Upper lobe of right lung (tissue), 1 donor: Measurements from ENCODE around the gene GNG10. TPM values are rescaled to one million over a fixed set of nuclear protein-coding genes. Genes with fewer than 3 reads are reported as not detected.

ENCODE experiments used
- ATAC-seq: fragments of 200-7000 bp; cut with Tn5 transposase; one replicate; pipeline ENCODE4 v1.9.1; 2020; ENCODE audit warnings: mild to moderate bottlenecking, moderate library complexity
- DNase-seq: peaks from one replicate; pipeline ENCODE4 v3.0.0-alpha.2; 2020
- H3K27ac ChIP-seq: fragments of 200-600 bp; one replicate; pipeline ENCODE4 v1.8.0; 2022
- H3K27me3 ChIP-seq: fragments of 200-600 bp; one replicate; pipeline ENCODE4 v1.8.0; 2022; ENCODE audit warnings: mild to moderate bottlenecking
- H3K36me3 ChIP-seq: fragments of 200-600 bp; one replicate; pipeline ENCODE4 v1.8.0; 2022
- H3K4me1 ChIP-seq: fragments of 200-600 bp; one replicate; pipeline ENCODE4 v1.8.0; 2022
- H3K4me3 ChIP-seq: fragments of 200-600 bp; one replicate; pipeline ENCODE4 v1.8.0; 2022; ENCODE audit warnings: mild to moderate bottlenecking
- H3K9me3 ChIP-seq: fragments of 200-600 bp; one replicate; pipeline ENCODE4 v1.8.0; 2022
- intact Hi-C: fragments of 100-400 bp; cut with DNase I; formaldehyde crosslinking; loops from one replicate; pipeline ENCODE4 v1.11.0; 2022
- total RNA-seq: library from RNA; stranded (reverse); fragmentation: NEBNext Ultra II Directional; extraction: Animal tissue kit (Norgen Biotek cat#: 25700); gene quantifications from one replicate; pipeline ENCODE4 v1.2.1, GENCODE V29; 2021
- TF ChIP-seq, protein P1 (sequence below): fragments of 200-600 bp; IDR thresholded peaks from one replicate; pipeline ENCODE4 v1.8.0; 2022; ENCODE audit warnings: antibody characterized with exemption
- donor health status: DM: no; HTN: yes; CAD: no; lungs with severe emphysema.

Gene GNG10
- total RNA-seq, 1 donor from 2014 or later: 33.4 TPM

DNA sequence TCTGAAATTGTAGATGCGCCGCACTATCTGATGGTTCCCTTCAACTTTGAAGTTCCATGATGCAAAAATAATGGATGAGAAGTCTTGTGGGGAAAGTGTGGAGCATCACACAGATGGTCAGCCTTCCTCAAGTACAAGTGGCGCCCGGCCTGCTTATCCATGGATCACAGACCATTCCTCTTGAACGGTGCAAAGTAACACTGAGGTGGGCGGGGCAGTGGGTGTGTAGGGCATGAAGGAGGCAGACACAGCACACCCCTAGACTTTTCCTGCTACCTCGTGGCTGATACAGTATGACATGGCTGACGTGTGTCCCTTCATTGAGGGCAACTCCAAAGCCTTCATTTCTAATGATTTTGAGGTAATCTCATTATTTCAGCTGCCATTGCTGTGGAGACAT, 2.5 kb upstream of the GNG10 start:
- TF ChIP-seq, protein P1, sequence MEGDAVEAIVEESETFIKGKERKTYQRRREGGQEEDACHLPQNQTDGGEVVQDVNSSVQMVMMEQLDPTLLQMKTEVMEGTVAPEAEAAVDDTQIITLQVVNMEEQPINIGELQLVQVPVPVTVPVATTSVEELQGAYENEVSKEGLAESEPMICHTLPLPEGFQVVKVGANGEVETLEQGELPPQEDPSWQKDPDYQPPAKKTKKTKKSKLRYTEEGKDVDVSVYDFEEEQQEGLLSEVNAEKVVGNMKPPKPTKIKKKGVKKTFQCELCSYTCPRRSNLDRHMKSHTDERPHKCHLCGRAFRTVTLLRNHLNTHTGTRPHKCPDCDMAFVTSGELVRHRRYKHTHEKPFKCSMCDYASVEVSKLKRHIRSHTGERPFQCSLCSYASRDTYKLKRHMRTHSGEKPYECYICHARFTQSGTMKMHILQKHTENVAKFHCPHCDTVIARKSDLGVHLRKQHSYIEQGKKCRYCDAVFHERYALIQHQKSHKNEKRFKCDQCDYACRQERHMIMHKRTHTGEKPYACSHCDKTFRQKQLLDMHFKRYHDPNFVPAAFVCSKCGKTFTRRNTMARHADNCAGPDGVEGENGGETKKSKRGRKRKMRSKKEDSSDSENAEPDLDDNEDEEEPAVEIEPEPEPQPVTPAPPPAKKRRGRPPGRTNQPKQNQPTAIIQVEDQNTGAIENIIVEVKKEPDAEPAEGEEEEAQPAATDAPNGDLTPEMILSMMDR: no peak
- intact Hi-C loops: no loop called here
- H3K4me3 ChIP-seq: no peak overlapping the region
- no peaks in the 10 kb centered on the region for H3K9me3 ChIP-seq
- no peak overlapping the region for H3K27ac ChIP-seq
- DNase-seq (no peak), ATAC-seq (no peak)
- peaks cover 11% of the 10 kb centered on the region for H3K4me1 ChIP-seq
- H3K36me3 ChIP-seq: peaks cover 5% of the 10 kb centered on the region
- H3K27me3 ChIP-seq: no peaks in the 10 kb centered on the region

DNA sequence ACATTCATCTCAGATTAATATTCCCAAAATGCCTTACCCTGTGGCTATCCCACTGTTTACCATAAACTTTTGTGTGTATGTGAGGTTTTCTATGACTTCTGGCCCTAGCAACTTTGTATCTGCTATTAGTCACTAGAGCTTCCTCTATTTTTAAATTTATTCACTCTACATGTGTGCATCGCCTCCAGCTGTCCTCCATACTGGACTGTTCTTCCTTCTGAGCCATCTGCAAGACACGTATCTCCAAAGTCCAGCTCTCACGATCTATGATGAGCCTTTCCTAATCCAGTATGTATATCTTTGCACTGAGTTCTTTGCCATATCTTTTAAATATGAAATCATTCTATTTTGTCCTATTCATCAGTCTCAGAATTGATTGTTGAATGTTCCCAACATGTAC, 1.7 kb upstream of the GNG10 start:
- ATAC-seq (no peak), DNase-seq (no peak)
- TF ChIP-seq, protein P1: no peak
- intact Hi-C loops: no loop called here
- no peaks in the 10 kb centered on the region for H3K9me3 ChIP-seq
- H3K4me1 ChIP-seq: peaks cover 11% of the 10 kb centered on the region
- H3K36me3 ChIP-seq: no peaks in the 10 kb centered on the region
- H3K27me3 ChIP-seq: no peaks in the 10 kb centered on the region
- no peak overlapping the region for H3K4me3 ChIP-seq
- no peak overlapping the region for H3K27ac ChIP-seq

DNA sequence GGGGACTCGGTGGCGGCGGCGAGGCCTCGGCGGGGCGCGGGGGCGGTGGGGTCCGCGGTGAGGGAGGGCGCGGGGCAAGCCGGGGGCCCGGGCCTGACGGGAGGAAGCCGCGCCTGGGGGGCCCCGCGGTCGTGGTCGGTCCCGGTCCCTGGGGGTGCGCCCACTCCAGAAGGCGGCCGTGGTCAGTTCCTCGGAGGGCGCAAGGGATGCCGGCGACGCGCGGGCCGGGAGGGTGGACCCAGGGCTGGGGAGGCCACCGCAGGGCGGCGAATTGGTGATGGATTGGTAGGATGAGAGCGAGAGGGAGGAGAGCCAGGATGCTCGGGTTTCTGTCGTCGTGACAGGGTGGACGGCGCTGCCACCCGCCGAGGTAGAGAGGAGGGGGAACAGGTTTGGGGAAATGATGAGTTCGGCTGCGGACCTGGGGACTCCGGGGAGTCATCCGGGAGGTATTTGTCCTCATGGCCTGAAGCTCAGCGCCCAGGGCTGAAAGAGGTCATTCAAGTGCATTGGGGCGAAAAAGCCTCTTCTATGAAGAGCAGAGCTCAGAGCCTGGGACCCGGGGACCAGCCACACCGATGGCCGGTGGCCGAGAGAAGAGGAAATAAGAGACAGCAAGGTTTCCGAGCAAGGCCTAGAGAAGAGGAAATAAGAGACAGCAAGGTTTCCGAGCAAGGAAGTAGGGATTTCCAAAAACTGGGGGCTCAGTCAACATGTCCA, 557 bp downstream of the GNG10 start:
- peaks cover 4% of the 10 kb centered on the region for H3K36me3 ChIP-seq
- H3K27me3 ChIP-seq: no peaks in the 10 kb centered on the region
- peak overlapping the region; percentile 75 for H3K27ac ChIP-seq
- H3K9me3 ChIP-seq: no peaks in the 10 kb centered on the region
- peak overlapping the region; percentile 68 for H3K4me3 ChIP-seq
- intact Hi-C loops: no loop called here
- ATAC-seq: peak; percentile 64
- peaks cover 11% of the 10 kb centered on the region for H3K4me1 ChIP-seq
- TF ChIP-seq, protein P1: no peak
- DNase-seq: peak; percentile 75

DNA sequence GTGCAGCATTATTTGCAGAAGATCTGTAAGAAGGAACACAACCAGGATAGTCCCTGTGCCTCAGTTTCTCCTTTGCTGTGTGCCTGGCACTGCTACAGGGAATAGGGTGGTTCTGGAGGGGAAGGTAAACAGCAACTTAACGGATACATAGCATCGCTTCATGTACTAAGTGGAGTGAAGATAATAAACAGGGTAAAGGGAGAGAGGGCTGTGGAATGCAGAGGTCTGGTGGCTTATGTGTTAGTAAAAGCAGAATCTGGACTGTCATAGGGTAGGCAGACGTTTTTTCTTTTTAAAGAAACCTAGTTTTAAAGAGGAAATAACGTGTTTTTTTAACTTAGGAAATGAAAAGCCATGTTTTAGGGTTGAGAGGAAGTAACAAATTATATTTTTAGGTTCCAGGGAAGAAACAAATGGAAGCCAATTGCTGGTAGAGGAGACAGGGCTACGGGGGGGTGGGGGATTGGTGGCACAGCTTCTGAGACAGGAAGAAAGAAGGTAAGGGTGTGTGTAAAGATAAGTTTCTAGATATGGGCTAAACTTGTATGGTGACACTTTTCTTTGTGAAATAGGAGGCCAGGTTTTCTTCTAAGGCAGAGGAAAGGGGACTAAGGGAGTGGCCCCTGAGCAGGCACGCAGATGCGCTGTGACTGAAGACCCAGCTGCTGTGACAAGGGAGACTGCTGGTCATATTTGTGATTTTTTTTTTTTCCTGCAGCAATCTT, 1.3 kb downstream of the GNG10 start:
- DNase-seq (no peak), ATAC-seq (no peak)
- Histone ChIP-seq H3K36me3 (peaks cover 12% of the 10 kb centered on the region), H3K4me3 (peak overlapping the region; percentile 68), H3K4me1 (peaks cover 11% of the 10 kb centered on the region), H3K27me3 (no peaks in the 10 kb centered on the region), H3K9me3 (no peaks in the 10 kb centered on the region), H3K27ac (peak overlapping the region; percentile 75)
- intact Hi-C loops: no loop called here
- TF ChIP-seq, protein P1: no peak

DNA sequence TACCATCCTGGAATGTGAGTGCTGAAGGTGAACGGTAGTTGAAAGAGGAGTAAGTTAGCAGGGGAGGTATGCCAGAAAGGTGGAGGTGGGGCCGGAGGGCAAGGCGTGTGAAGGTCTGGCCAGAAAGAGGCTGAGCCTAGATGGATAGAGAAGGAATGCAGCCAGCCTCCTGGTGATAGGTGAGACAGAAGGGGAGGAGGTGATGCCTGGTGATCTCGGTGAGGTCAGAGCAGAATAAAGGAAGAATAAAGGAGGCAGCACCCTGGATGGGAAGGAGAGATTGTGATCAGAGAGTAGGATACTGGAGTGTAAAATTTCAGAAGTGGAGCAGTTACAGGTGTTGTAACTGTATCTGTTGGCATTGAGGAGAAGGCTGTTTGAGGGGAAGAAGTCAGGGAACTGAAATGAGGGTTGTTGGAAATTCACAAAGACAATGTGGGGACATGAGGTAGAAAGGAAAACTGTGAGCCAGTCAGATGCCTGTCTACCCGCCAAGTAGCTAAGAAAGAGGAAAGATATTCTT, 2.0 kb downstream of the GNG10 start:
- H3K9me3 ChIP-seq: no peaks in the 10 kb centered on the region
- peaks cover 16% of the 10 kb centered on the region for H3K36me3 ChIP-seq
- H3K27ac ChIP-seq: no peak overlapping the region
- intact Hi-C loops: no loop called here
- peaks cover 11% of the 10 kb centered on the region for H3K4me1 ChIP-seq
- ATAC-seq (peak; percentile 13), DNase-seq (no peak)
- H3K4me3 ChIP-seq: no peak overlapping the region
- no peaks in the 10 kb centered on the region for H3K27me3 ChIP-seq
- TF ChIP-seq, protein P1: no peak
